MM.1S (cell line): ENCODE data around the gene TMPRSS11D.

Experiments used
- CTCF ChIP-seq: fragments of 300-600 bp; sonication (generic); IDR thresholded peaks from 2 replicates; pipeline ENCODE4 v1.5.1; 2016; ENCODE audit warnings: antibody characterized with exemption, low read length, mixed read lengths
- EZH2 ChIP-seq: fragments of 300-600 bp; sonication (generic); optimal IDR thresholded peaks from 2 replicates; pipeline ENCODE3; 2017; ENCODE audit warnings: low read depth, mild to moderate bottlenecking, antibody characterized with exemption, low read length, mixed read lengths

DNA sequence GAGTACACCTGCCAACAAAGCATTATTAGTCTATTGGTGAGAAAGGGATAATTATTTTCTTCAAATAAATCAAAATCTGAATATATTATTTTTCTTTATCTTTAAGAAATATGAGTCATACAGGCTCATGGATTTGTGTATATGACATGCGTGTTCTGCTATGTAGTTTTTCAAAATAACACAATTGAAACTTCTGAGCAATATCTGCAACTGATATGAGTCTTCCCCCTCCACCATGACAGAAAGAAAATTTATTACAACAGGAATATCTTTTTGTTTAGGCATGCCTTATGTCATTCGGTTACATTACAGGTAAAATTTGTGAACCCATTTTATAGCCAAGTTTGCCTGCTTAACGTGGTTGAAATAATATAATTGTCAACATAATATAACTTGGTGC lies 47.5 kb upstream of the TMPRSS11D start:
- TF ChIP-seq CTCF (no peak), EZH2 (no peak)
